Measurements from ENCODE around the gene VCPKMT. TPM values are rescaled to one million over a fixed set of nuclear protein-coding genes. Genes with fewer than 3 reads are reported as not detected.
A peak's percentile ranks its signal among the peaks of the same experiment; 100 is the strongest.
"Not testable (repeated sequence)": the region's sequence is repeated elsewhere in the genome, so short reads cannot be mapped to it uniquely, and the experiment has no call there.

The VCPKMT gene
- total RNA-seq, 4 donors from 2014 or later = 0.69 to 8.2 (median 4.9) TPM

GRCh38 chr14:50084666-50085065 lies 31.7 kb downstream of the VCPKMT start:
- 90 to 100% methylated on average over 3 of the region's 3 CpGs for WGBS, 2 donors (ENCODE audit: low coverage in 1 of 2)
- ATAC-seq = no peak
- no peak overlapping the region for H3K27ac ChIP-seq
- TF ChIP-seq POLR2AphosphoS5 (IDR thresholded peaks at IDR 0.05) (no peak), EP300 (IDR thresholded peaks at IDR 0.05) (no peak)
- H3K36me3 ChIP-seq = no peaks in the 10 kb centered on the region
- H3K4me1 ChIP-seq = no peaks in the 10 kb centered on the region
- no peak overlapping the region for H3K4me3 ChIP-seq
- H3K9me3 ChIP-seq = no peaks in the 10 kb centered on the region
- no peaks in the 10 kb centered on the region for H3K27me3 ChIP-seq

GRCh38 chr14:50083467-50084337 lies 32.7 kb downstream of the VCPKMT start:
- Histone ChIP-seq H3K27me3 (no peaks in the 10 kb centered on the region), H3K4me3 (no peak overlapping the region), H3K4me1 (no peaks in the 10 kb centered on the region), H3K27ac (peak overlapping the region in 1 of 4 donors; percentile 33), H3K9me3 (no peaks in the 10 kb centered on the region), H3K36me3 (no peaks in the 10 kb centered on the region)
- 42 to 67% methylated on average over 5 of the region's 17 CpGs for WGBS, 2 donors (ENCODE audit: low coverage in 1 of 2)
- no peak for TF ChIP-seq POLR2A (IDR thresholded peaks at IDR 0.05)
- no peak for TF ChIP-seq EP300 (IDR thresholded peaks at IDR 0.05)
- TF ChIP-seq POLR2AphosphoS5 (IDR thresholded peaks at IDR 0.05) = no peak
- no peak for ATAC-seq

- Histone ChIP-seq H3K27me3 (no peaks in the 10 kb centered on the region), H3K27ac (no peak overlapping the region), H3K36me3 (no peaks in the 10 kb centered on the region), H3K9me3 (no peaks in the 10 kb centered on the region), H3K4me3 (no peak overlapping the region), H3K4me1 (no peaks in the 10 kb centered on the region)
- WGBS, 2 donors (ENCODE audit: low coverage in 1 of 2) = 64 to 100% methylated on average over 1 to 9 of the region's 10 CpGs
- no peak for ATAC-seq
- TF ChIP-seq EP300 (IDR thresholded peaks at IDR 0.05) = no peak
- no peak for TF ChIP-seq POLR2AphosphoS5 (IDR thresholded peaks at IDR 0.05)
- TF ChIP-seq CTCF (IDR thresholded peaks at IDR 0.05) = no peak
- no peak for TF ChIP-seq POLR2A (IDR thresholded peaks at IDR 0.05)
These were observed 33.4 kb downstream of the VCPKMT start for GRCh38 chr14:50082784-50083466.

- Histone ChIP-seq H3K4me3 (no peak overlapping the region), H3K27me3 (no peaks in the 10 kb centered on the region), H3K27ac (no peak overlapping the region), H3K36me3 (no peaks in the 10 kb centered on the region), H3K9me3 (no peaks in the 10 kb centered on the region), H3K4me1 (no peaks in the 10 kb centered on the region)
- TF ChIP-seq EP300 (IDR thresholded peaks at IDR 0.05) (no peak), POLR2A (IDR thresholded peaks at IDR 0.05) (no peak), CTCF (IDR thresholded peaks at IDR 0.05) (no peak), POLR2AphosphoS5 (IDR thresholded peaks at IDR 0.05) (no peak)
- 62 to 66% methylated on average over 5 to 7 of the region's 8 CpGs for WGBS, 2 donors (ENCODE audit: low coverage in 1 of 2)
- no peak for ATAC-seq
These were observed 34.0 kb downstream of the VCPKMT start for GRCh38 chr14:50082308-50082742.

- not testable (repeated sequence) for H3K4me3 ChIP-seq, H3K27ac ChIP-seq, ATAC-seq, H3K27me3 ChIP-seq, H3K9me3 ChIP-seq, H3K4me1 ChIP-seq, H3K36me3 ChIP-seq
- 100% methylated on average over 1 of the region's 1 CpG; no CpG with 5 or more reads in 1 of the 2 donors for WGBS, 2 donors (ENCODE audit: low coverage in 1 of 2)
These were observed 37.3 kb downstream of the VCPKMT start for GRCh38 chr14:50079103-50079502.

GRCh38 chr14:50073663-50074062 lies 42.7 kb downstream of the VCPKMT start:
- H3K27ac ChIP-seq, H3K27me3 ChIP-seq, ATAC-seq, H3K9me3 ChIP-seq, H3K4me1 ChIP-seq, H3K36me3 ChIP-seq, H3K4me3 ChIP-seq: not testable (repeated sequence)
- WGBS, 2 donors (ENCODE audit: low coverage in 1 of 2) = 96% methylated on average over 4 of the region's 32 CpGs; no CpG with 5 or more reads in 1 of the 2 donors
